Stimulated activated naive CD8-positive, alpha-beta T cell treated with anti-CD3 and anti-CD28 coated beads, Interleukin-15, amount 100 ng/mL, for 72 hours (primary cell): ENCODE measurements around the gene JAML.

Source experiments
- ATAC-seq: fragments of 150-1000 bp; cut with Tn5 transposase; 2 replicates; pipeline ENCODE4 v1.10.0; 2021; ENCODE audit warnings: mild to moderate bottlenecking, moderate library complexity
- DNase-seq, 2 donors: peaks; one replicate each; pipeline ENCODE4 v3.0.0; 2021 to 2022
- H3K27ac Mint-ChIP-seq, 2 donors: one replicate each; pipeline ENCODE4 v1.8.0; 2022; ENCODE audit warnings: mild to moderate bottlenecking in 2 of 2, mixed read lengths in 2 of 2, moderate library complexity in 2 of 2
- H3K27me3 Mint-ChIP-seq: one replicate; pipeline ENCODE4 v1.8.0; 2022; ENCODE audit warnings: mixed read lengths
- H3K4me1 Mint-ChIP-seq: one replicate; pipeline ENCODE4 v1.8.0; 2022; ENCODE audit warnings: mild to moderate bottlenecking, mixed read lengths
- H3K4me3 Mint-ChIP-seq, 2 donors: one replicate each; pipeline ENCODE4 v1.8.0; 2022; ENCODE audit warnings: mild to moderate bottlenecking in 2 of 2, mixed read lengths in 2 of 2, moderate library complexity in 1 of 2
- H3K9me3 Mint-ChIP-seq, 2 donors: one replicate each; pipeline ENCODE4 v1.8.0; 2022; ENCODE audit warnings: mixed read lengths in 2 of 2

JAML gene

DNA sequence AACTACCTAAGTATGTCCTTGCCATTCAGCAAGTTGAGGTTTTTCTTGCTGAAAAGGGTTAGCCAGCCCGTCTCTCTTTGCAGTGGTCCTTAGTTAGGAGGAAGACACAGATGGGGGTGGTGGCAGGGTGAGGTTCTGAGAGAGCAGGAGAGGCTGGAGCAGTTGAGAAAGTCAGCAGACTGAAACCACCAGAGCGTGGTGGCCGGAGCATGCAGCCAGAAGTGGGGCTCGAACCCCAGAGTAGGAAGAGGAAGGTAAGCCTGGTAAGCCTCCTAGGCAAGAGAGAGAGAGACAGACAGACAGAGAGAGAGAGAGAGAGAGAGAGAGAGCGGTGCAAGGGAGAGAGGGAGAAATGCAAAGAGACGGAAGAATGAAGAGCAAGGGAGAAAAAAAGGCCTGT is 63.0 kb downstream of the JAML start:
- no peak for ATAC-seq
- H3K4me3 Mint-ChIP-seq = no peak overlapping the region
- peak overlapping the region in 1 of 2 donors; percentile 13 for H3K27ac Mint-ChIP-seq
- H3K4me1 Mint-ChIP-seq = peaks cover 11% of the 10 kb centered on the region
- DNase-seq = no peak
- no peaks in the 10 kb centered on the region for H3K9me3 Mint-ChIP-seq
- H3K27me3 Mint-ChIP-seq = peaks cover 30% of the 10 kb centered on the region

DNA sequence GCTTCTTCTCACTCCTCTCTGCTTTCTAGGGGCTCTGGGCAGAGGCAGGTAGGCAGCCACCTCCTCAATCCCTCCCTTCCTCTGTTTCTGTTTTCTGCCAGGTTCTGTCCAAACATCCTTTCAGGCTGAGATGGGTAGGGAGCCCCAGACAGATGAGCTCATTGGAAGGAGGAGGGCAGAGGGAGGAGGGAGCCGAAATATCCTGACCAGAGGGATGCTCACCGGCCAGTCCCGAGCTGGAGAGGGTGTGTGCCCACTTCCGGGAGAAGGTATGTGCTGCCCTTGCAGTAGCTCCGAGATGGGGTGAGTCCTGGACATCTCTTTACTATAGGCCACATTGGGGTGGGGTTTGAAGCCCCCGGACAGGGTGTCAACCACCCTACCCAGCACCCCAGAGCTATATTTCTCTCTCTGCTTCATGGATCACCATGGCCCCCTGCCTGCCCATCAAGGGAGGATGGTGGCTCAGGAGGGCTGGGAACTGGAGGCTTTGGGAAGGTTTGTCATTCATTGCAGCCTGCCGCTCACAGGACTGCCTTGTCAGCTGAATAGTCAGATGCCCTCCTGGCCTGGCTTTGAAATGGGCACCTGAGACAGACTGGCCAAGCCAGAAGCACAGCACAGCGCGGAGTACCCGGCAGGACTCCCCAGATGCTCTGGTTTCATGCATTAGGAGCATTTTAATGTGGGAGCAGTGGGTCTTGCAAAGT is 67.5 kb downstream of the JAML start:
- ATAC-seq = no peak
- Mint-ChIP-seq H3K4me1 (peaks cover 28% of the 10 kb centered on the region), H3K27me3 (peaks cover 74% of the 10 kb centered on the region), H3K27ac (peak overlapping the region in 1 of 2 donors; percentile 6), H3K4me3 (no peak overlapping the region), H3K9me3 (no peaks in the 10 kb centered on the region)
- DNase-seq = no peak

DNA sequence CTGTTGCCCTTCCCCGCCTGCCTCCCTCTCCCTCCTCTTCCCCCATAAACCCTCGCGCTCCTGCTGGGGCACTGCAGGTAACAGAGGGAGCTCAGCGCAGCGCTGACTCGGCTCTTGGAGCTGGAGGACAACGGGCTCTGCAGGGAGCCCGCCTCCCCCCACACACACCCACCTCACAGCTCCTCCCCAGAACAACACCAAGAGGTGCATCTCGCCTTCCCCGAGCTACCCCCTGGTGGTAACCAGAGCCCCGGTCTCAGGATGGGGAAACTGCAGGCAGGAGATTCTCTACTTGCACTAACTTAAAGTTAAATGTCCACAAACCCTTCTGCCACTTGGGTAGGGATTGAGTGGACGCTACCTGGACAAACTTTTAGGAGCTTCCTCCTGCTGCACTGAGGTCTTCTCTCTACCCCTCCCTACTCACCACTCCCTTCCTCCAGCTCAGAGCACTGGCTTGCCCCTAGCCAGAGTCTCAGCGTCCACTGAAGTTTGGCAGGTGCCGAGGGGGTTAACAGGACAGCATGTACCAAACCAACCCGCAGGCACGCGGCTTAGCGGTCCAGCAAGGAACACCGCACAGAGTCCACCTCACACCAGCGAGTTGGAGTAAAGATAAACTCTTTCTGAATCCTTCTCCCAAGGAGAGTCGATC is 68.2 kb downstream of the JAML start:
- H3K4me1 Mint-ChIP-seq = peaks cover 28% of the 10 kb centered on the region
- H3K27me3 Mint-ChIP-seq = peaks cover 81% of the 10 kb centered on the region
- ATAC-seq = peak; percentile 67
- H3K4me3 Mint-ChIP-seq = peak overlapping the region; percentile 20 to 62
- H3K27ac Mint-ChIP-seq = no peak overlapping the region
- no peaks in the 10 kb centered on the region for H3K9me3 Mint-ChIP-seq
- peak; percentile 25 to 30 for DNase-seq

DNA sequence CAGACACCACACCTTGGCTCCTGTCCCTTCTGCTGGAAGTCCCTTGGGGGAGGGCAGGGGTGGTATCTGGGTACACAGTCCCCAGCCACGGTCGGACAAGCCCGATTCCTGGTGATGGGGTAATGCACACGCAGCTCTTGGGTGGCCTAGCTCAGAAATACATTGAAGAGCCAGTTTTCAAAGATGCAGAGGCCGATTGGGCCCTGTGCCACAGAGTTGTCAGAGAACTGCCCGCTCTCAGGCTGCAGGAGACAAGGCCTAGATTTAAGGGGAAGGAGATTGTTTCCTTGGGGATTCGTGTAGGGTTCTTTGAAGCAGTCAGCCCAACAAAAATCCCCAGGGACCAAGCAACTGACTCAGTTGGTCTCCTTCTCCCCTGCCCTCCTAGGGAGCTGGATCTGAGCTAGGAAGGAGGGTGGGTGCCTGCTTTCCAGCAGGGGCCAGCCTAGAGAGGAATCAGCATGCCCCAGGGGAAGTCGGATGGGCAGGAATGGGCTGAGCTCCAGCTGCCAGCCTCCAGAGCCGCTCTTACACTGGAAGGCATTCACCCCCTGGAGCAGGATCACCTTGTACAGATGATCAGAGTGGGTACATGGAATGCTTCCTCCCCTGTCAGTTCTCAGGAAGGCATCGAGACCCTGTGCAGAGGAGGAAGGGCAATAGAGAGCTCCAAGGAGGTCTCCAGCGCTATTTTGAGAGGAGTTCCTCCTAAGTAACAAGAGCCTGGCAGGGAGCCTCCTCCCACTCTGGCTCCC is 68.9 kb downstream of the JAML start:
- DNase-seq (no peak), ATAC-seq (no peak)
- Mint-ChIP-seq H3K27ac (no peak overlapping the region), H3K4me3 (no peak overlapping the region), H3K27me3 (peaks cover 88% of the 10 kb centered on the region), H3K9me3 (no peaks in the 10 kb centered on the region), H3K4me1 (peaks cover 28% of the 10 kb centered on the region)

DNA sequence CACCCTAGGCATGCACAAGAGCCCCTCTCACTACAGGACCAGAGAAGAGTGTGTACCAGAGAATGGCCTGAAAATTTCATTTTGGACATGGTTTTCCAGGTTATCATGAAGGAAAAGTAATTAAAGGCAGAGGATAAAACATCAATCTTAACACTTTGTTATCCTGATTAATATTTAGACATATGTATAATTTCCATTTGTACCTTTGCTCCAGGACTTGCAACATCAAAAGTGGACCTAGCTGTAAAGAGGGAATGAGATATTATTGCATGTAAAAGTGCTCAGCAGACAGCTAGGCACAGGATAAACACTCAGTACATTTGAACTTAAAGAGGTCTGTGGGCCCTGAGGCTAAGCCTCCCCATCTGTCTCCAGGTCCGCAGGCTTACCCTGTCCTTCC is 70.2 kb downstream of the JAML start:
- H3K27ac Mint-ChIP-seq = no peak overlapping the region
- ATAC-seq = no peak
- peaks cover 28% of the 10 kb centered on the region for H3K4me1 Mint-ChIP-seq
- H3K9me3 Mint-ChIP-seq = no peaks in the 10 kb centered on the region
- H3K27me3 Mint-ChIP-seq = peaks cover 95% of the 10 kb centered on the region
- DNase-seq = no peak
- H3K4me3 Mint-ChIP-seq = no peak overlapping the region

DNA sequence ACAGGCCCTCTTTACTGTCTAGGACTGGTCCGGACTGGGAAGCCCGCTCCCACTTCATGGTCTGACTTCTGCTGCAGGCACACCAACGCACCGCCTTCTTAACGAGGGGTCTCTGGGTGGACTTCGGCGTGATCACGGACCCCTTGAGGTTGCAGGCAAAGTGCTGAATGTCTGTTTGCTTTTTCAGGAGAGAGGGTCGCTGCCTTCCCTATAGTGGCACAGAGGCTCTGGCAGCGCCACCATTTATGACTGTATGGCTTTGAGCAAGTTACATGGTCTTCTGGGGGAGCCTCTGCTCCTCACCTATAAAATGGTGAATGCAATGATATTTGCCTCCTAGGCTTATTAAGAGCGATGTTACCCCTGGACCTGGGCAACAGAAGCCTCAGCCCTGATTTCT is 70.8 kb downstream of the JAML start:
- no peak overlapping the region for H3K27ac Mint-ChIP-seq
- DNase-seq (no peak), ATAC-seq (no peak)
- no peaks in the 10 kb centered on the region for H3K9me3 Mint-ChIP-seq
- H3K27me3 Mint-ChIP-seq = peaks cover 89% of the 10 kb centered on the region
- H3K4me1 Mint-ChIP-seq = peaks cover 28% of the 10 kb centered on the region
- H3K4me3 Mint-ChIP-seq = peak overlapping the region; percentile 73 to 81

DNA sequence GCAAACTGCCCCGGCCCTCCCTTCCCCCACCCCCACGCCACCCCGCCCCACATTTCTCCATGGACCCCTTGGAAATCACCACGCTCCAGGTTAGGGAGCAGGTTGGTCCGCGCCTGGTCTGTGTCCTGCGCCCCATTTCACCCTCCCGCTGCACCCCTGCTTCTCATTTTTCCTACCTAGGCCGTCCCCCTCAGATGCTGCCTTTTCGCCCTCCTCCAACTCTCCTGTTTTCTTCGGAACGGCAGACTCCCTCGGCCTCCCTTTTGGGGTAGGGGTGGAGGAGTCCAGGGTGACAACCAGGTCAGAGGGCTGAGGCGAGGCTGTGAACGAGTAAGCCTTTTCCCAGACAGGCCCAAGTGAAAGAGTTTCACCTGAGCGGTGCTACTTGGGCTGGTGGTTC is 71.3 kb downstream of the JAML start:
- Mint-ChIP-seq H3K27ac (peak overlapping the region in 1 of 2 donors; percentile 52), H3K27me3 (peaks cover 88% of the 10 kb centered on the region), H3K9me3 (no peaks in the 10 kb centered on the region), H3K4me1 (peaks cover 28% of the 10 kb centered on the region), H3K4me3 (peak overlapping the region; percentile 73 to 81)
- ATAC-seq (no peak), DNase-seq (no peak)

DNA sequence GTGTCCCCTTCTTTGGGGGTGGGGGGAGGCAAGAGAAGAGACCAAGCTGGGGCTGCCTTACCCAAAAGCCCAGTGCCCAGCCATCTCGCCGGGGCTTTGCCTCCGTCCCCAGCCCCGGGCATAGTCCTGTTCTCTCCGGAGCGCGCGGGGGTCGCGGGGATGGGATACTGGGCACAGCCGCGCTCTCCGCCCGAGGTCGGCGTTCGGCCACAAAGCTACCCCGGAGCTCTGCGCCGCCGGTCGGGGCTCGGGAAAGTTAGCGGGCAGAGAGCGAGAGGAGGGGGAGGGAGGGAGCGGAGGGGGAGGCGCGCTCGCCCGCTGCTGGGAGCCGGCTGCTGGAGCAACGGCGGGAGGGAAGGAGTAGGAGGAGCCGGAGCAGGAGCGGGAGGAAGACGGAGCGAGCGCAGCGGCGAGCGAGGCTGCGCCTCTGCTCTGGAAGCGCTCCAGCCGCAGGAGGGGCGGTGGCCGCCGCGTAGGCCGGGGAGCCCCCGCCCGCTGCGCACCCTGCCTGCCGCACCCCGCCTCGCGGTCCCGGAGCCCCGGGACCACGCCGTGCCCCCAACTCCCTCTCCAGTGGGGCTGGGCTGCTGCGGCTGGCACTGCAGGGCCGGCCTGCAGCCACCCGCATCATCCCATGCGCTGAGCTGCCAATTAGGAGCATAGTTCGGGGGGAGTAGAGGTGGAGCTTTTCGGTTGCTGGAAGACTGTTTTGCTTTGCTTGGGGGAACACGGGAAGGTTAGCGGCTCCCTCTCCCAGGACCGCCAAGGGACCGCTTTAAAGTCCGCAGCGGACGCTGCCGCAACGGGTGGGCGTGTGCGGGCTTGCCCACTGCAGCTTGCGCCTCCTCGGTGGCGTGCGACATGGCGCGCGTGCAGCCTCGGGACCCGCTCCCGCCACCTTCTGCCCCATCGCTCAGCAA is 72.0 kb downstream of the JAML start, which contains the start of gene SCN4B:
SCN4B (minus strand) TSS at position 272 of the 920 bp plus-strand sequence; CDS start at position 122, 150 bp downstream.
- H3K27me3 Mint-ChIP-seq = peaks cover 88% of the 10 kb centered on the region
- ATAC-seq (peak; percentile 59), DNase-seq (no peak)
- no peaks in the 10 kb centered on the region for H3K9me3 Mint-ChIP-seq
- H3K4me1 Mint-ChIP-seq = peaks cover 27% of the 10 kb centered on the region
- H3K27ac Mint-ChIP-seq = peak within 1 kb of the TSS in 1 of 2 donors; percentile 52
- H3K4me3 Mint-ChIP-seq = peak within 1 kb of the TSS; percentile 73 to 81

DNA sequence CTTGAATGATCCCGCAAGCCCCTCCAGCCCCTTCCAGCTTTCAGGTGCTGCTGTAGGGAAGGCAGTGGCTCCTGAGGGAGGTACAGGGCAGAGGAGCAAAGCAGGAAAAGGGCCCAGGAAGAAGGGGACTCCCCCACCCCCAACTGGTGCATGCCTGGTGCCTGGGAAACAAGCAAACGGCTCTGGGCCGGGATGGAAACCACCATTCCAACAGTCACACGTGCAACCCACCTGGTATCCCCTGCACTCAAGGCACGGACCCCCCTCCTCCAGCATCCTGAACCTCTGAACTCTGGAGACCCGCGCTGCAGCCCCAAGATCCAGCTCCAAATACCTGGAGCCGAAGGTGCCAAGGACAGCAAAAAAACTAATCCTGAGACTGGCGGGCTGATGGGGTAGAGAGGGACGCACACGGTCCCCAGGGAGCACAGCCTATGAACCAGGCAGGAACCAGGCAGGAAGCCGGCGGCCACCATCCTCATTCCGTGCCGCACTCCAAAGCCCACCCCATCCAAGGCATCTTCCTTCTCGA is 72.7 kb downstream of the JAML start:
- ATAC-seq = no peak
- peaks cover 20% of the 10 kb centered on the region for H3K4me1 Mint-ChIP-seq
- H3K27ac Mint-ChIP-seq = no peak overlapping the region
- H3K9me3 Mint-ChIP-seq = no peaks in the 10 kb centered on the region
- H3K4me3 Mint-ChIP-seq = peak overlapping the region; percentile 54 to 72
- H3K27me3 Mint-ChIP-seq = peaks cover 88% of the 10 kb centered on the region
- DNase-seq = no peak

DNA sequence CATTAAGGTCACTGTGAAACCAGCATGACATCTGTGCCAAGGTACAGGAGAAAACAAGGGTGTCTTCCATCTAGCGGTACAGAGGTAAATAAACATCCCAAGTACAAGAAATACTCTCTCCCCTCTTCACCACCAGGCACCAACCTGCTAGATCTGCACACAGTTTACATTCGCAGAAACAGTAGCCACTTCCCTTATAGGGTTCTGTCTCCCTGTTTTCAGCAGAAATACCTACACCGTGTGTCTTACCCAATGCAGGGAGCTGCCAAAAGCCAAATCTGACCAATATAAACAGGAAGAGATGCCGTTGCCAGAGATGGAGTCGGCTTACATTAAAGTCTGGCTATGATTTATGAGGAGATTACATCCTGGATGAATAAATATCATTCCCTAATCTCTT is 73.4 kb downstream of the JAML start:
- H3K27me3 Mint-ChIP-seq = peaks cover 83% of the 10 kb centered on the region
- peaks cover 14% of the 10 kb centered on the region for H3K4me1 Mint-ChIP-seq
- H3K27ac Mint-ChIP-seq = no peak overlapping the region
- no peaks in the 10 kb centered on the region for H3K9me3 Mint-ChIP-seq
- DNase-seq = no peak
- peak overlapping the region in 1 of 2 donors; percentile 16 for H3K4me3 Mint-ChIP-seq
- no peak for ATAC-seq

DNA sequence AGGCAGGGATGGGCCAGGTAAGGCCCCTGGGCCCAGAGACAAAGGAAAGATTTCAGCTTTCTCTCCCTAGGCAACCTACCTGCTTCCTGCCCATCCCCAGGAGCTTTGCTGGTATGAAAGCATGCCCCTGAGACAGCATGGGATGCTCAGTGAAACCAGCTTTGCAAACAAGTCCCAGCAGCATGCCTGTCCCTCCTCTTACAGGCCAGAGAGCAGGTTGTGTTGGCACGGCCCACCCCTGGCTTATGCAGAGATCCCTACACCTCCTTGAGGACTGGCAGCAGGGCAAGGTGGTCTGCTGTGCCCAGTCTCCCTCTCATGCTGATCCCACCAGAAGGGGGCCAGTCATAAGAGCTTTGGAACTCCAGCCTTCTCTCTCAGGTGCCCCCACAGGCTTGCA is 75.3 kb downstream of the JAML start:
- H3K27me3 Mint-ChIP-seq = peaks cover 71% of the 10 kb centered on the region
- H3K4me1 Mint-ChIP-seq = peaks cover 14% of the 10 kb centered on the region

DNA sequence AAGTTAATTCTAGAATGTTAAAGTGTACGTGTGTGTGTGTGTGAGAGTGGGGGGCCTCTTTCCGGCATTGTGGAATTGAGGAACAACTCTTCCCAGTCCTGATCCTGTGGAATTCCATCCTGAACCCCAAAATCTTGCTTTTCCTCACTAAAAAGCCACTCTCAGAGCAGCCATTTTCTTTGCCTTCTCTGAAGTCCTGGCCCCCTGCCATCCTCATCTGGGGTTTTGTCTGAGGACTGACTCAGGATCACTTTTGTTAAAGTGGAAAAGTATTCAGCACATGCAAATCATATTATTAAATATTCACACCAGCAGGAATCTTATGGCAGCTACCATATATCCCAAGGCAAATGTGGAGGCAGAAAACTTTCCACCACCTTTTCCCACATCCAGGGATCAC is 76.0 kb downstream of the JAML start:
- no peaks in the 10 kb centered on the region for H3K9me3 Mint-ChIP-seq
- no peak overlapping the region for H3K27ac Mint-ChIP-seq
- H3K27me3 Mint-ChIP-seq = peaks cover 71% of the 10 kb centered on the region
- no peak overlapping the region for H3K4me3 Mint-ChIP-seq
- no peak for DNase-seq
- no peak for ATAC-seq
- peaks cover 12% of the 10 kb centered on the region for H3K4me1 Mint-ChIP-seq

More for the DNA sequence above, 75.3 kb downstream of the JAML start:
- Mint-ChIP-seq H3K4me3 (no peak overlapping the region), H3K27ac (no peak overlapping the region), H3K9me3 (no peaks in the 10 kb centered on the region)
- DNase-seq (no peak), ATAC-seq (no peak)

DNA sequence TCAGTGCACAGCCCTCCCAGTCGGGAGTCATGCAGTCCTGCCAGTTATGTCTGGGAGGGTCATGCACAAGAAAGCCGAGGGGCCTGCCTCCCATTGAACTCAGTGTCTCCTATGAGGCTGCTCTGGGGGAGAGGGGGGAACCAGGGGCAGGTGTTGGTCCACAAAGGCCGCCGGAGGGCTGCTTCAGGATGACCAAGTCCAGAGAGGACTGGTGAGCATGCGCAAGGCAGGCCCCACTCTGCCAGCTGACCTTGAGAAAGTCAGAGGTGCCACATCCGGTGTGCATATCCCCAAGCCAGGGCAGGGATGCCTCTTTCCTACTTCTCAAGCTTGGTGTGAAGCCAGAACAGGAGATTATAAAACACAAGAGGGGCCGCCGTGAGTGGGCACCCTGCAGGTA is 76.6 kb downstream of the JAML start:
- no peak overlapping the region for H3K4me3 Mint-ChIP-seq
- DNase-seq (no peak), ATAC-seq (no peak)
- H3K4me1 Mint-ChIP-seq = peaks cover 7% of the 10 kb centered on the region
- H3K9me3 Mint-ChIP-seq = no peaks in the 10 kb centered on the region
- H3K27ac Mint-ChIP-seq = no peak overlapping the region
- H3K27me3 Mint-ChIP-seq = peaks cover 71% of the 10 kb centered on the region

DNA sequence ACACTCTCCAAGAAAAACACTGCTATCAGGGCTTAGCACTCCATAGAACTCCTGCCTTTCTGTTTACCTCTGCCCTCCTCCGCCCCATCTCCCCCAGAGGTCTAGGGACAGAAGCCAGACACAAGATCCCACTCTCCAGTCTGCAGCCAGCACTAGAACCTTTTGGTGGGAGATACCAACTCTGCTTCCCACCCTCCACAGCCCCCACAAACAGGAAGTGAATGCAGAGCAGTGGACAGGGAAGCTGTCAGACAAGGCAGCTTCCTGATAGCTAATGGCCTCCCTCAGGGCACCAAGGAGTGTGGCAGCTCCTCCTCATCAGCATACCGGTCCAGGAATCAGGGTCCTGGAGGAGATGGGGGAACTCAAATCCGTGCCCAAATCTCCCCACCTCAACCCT is 77.3 kb downstream of the JAML start:
- Mint-ChIP-seq H3K27ac (no peak overlapping the region), H3K4me3 (no peak overlapping the region), H3K4me1 (peaks cover 11% of the 10 kb centered on the region), H3K27me3 (peaks cover 71% of the 10 kb centered on the region), H3K9me3 (no peaks in the 10 kb centered on the region)
- no peak for DNase-seq
- no peak for ATAC-seq

DNA sequence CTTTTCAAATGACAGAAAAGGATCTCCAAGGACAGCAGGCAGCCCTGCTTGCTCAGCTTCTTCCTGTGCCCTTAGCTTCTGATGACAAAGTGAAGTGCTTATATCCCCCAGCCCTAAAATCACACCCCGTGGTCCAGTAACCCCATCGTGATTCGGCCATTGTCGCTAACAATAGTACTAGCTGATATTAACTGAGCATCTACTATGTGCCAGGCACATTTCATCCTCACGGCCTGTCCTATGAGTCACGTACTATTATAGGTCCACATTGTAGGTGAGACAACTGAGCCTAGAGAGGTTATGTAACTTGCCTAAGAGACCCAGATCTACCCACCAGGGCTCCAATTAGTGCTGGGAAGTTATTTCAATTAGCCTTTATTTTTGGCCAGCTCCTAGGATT is 78.3 kb downstream of the JAML start:
- H3K9me3 Mint-ChIP-seq = no peaks in the 10 kb centered on the region
- H3K4me1 Mint-ChIP-seq = peaks cover 11% of the 10 kb centered on the region
- DNase-seq (no peak), ATAC-seq (no peak)
- H3K27me3 Mint-ChIP-seq = peaks cover 71% of the 10 kb centered on the region
- H3K27ac Mint-ChIP-seq = no peak overlapping the region
- H3K4me3 Mint-ChIP-seq = peak overlapping the region; percentile 87 to 88
